ENCODE results near the gene MYO16.

GRCh38 chr13:108853031-108853430, 223.6 kb downstream of the MYO16 start:
- TF ChIP-seq, protein P1, sequence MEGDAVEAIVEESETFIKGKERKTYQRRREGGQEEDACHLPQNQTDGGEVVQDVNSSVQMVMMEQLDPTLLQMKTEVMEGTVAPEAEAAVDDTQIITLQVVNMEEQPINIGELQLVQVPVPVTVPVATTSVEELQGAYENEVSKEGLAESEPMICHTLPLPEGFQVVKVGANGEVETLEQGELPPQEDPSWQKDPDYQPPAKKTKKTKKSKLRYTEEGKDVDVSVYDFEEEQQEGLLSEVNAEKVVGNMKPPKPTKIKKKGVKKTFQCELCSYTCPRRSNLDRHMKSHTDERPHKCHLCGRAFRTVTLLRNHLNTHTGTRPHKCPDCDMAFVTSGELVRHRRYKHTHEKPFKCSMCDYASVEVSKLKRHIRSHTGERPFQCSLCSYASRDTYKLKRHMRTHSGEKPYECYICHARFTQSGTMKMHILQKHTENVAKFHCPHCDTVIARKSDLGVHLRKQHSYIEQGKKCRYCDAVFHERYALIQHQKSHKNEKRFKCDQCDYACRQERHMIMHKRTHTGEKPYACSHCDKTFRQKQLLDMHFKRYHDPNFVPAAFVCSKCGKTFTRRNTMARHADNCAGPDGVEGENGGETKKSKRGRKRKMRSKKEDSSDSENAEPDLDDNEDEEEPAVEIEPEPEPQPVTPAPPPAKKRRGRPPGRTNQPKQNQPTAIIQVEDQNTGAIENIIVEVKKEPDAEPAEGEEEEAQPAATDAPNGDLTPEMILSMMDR (IDR thresholded peaks at IDR 0.05; ENCODE audit: poor library complexity) = no peak
- no peak for TF ChIP-seq EZH2 (IDR thresholded peaks at IDR 0.05; ENCODE audit: borderline replicate concordance)
- no peak for TF ChIP-seq EZH2phosphoT487 (IDR thresholded peaks at IDR 0.05; ENCODE audit: low read depth, severe bottlenecking, unreplicated experiment)

All from hepatocyte (in vitro differentiated cells).